OCI-LY7 (cell line): ENCODE data around the gene CASP2. TPM values are rescaled to one million over a fixed set of nuclear protein-coding genes. Genes with fewer than 3 reads are reported as not detected.

Source experiments
- BruUV-seq: library from RNA; stranded (reverse); fragments of 400-500 nt; replicated peaks from 2 replicates; lab custom pipeline; 2021; lab: Mats Ljungman, UMichigan
- CTCF ChIA-PET: fragments of 300-600 bp; sonication (Branson Sonifier 250); formaldehyde crosslinking; loops from one replicate; lab custom pipeline; 2022; ENCODE audit warnings: antibody characterized with exemption; ENCODE audit not compliant: unreplicated experiment; lab: Charles Lee
- POLR2A ChIA-PET: fragments of 300-600 bp; sonication (Branson Sonifier 250); formaldehyde crosslinking; loops from one replicate; lab custom pipeline; 2022; ENCODE audit warnings: antibody characterized with exemption; lab: Charles Lee
- DNase-seq: peaks from one replicate; pipeline ENCODE4 v3.0.0-alpha.2; 2015; ENCODE audit warnings: low spot score
- H2AFZ ChIP-seq: fragments of 200-600 bp; sonication (generic), shearing (Covaris generic); 2 replicates; pipeline ENCODE4 v1.6.1; 2014; ENCODE audit warnings: mild to moderate bottlenecking, antibody characterized with exemption, low read length, moderate library complexity
- H3K27ac ChIP-seq: fragments of 200-600 bp; sonication (generic); 2 replicates; pipeline ENCODE4 v1.5.1; 2014; ENCODE audit warnings: mixed run types, low read depth, mild to moderate bottlenecking, moderate library complexity, low read length, inconsistent platforms; ENCODE audit not compliant: poor library complexity, severe bottlenecking
- H3K36me3 ChIP-seq: fragments of 200-600 bp; sonication (generic); 2 replicates; pipeline ENCODE4 v1.6.1; 2014; ENCODE audit warnings: mild to moderate bottlenecking, antibody characterized with exemption, low read length, moderate library complexity, mixed read lengths; ENCODE audit not compliant: insufficient read depth
- H3K4me1 ChIP-seq: fragments of 200-600 bp; sonication (generic); 2 replicates; pipeline ENCODE4 v1.5.1; 2014; ENCODE audit warnings: mild to moderate bottlenecking, low read length; ENCODE audit not compliant: insufficient read depth, poor library complexity, severe bottlenecking
- H3K4me2 ChIP-seq: fragments of 200-600 bp; sonication (generic); 2 replicates; pipeline ENCODE4 v1.6.1; 2014; ENCODE audit warnings: mild to moderate bottlenecking, low read length
- H3K4me3 ChIP-seq: fragments of 200-600 bp; sonication (generic); 2 replicates; pipeline ENCODE4 v1.5.1; 2014; ENCODE audit warnings: mild to moderate bottlenecking, low read depth, low read length; ENCODE audit not compliant: poor library complexity, severe bottlenecking
- H3K79me2 ChIP-seq: fragments of 200-600 bp; sonication (generic); 2 replicates; pipeline ENCODE4 v1.6.1; 2016; ENCODE audit warnings: low read depth, mild to moderate bottlenecking, low read length, moderate library complexity, mixed read lengths; ENCODE audit not compliant: insufficient read depth
- H3K9me2 ChIP-seq: fragments of 200-600 bp; sonication (generic); 2 replicates; pipeline ENCODE4 v1.6.1; 2016; ENCODE audit warnings: mild to moderate bottlenecking, low read length, mixed read lengths; ENCODE audit not compliant: insufficient read depth
- H3K9me3 ChIP-seq: fragments of 200-600 bp; sonication (generic); 2 replicates; pipeline ENCODE4 v1.6.1; 2014; ENCODE audit warnings: mild to moderate bottlenecking, mixed run types, low read length, mixed read lengths
- H4K20me1 ChIP-seq: fragments of 200-600 bp; sonication (generic); 2 replicates; pipeline ENCODE4 v1.6.1; 2014; ENCODE audit warnings: mild to moderate bottlenecking, antibody characterized with exemption, low read length, moderate library complexity, mixed read lengths; ENCODE audit not compliant: insufficient read depth
- CTCF ChIP-seq: fragments of 200-600 bp; sonication (generic); conservative IDR thresholded peaks from 2 replicates; pipeline ENCODE4 v1.5.1; 2014; ENCODE audit warnings: mild to moderate bottlenecking, antibody characterized with exemption, low read length, moderate library complexity, mixed read lengths
- EZH2phosphoT487 ChIP-seq: fragments of 200-600 bp; sonication (generic); IDR thresholded peaks from 2 replicates; pipeline ENCODE4 v1.6.1; 2018; ENCODE audit warnings: low read depth, borderline replicate concordance, mild to moderate bottlenecking, mixed run types, antibody characterized with exemption, low read length, moderate library complexity, mixed read lengths
- intact Hi-C: fragments of 100-400 bp; cut with micrococcal nuclease; formaldehyde crosslinking; loops from one replicate; pipeline ENCODE4 v1.10.0; 2022; ENCODE audit not compliant: unreplicated experiment
- total RNA-seq, 2 experiments: library from RNA; depleted of rRNA in 1 of 2; stranded (reverse); fragments of >200 nt in 1 of 2; shearing (Covaris generic) in 1 of 2; gene quantifications; 2 replicates each; pipeline ENCODE4 v1.2.3, GENCODE V29; 2014 to 2022

CASP2 gene
- total RNA-seq, 2 experiments from 2014 or later, result 27.2 to 61.6 TPM

GRCh38 chr7:143269251-143269650, 18.9 kb upstream of the CASP2 start:
- ChIA-PET CTCF (no interaction called here), POLR2A (interaction anchor here (0.7 kb wide), 1 partner anchor 34 kb away, joined by 3 read pairs; no protein-coding TSS in a partner anchor)
- DNase-seq, result no peak
- Histone ChIP-seq H4K20me1 (no peaks in the 10 kb centered on the region), H3K9me3 (no peaks in the 10 kb centered on the region), H3K4me1 (no peaks in the 10 kb centered on the region), H3K4me2 (no peak overlapping the region), H3K4me3 (no peak overlapping the region), H3K79me2 (no peaks in the 10 kb centered on the region), H3K36me3 (no peaks in the 10 kb centered on the region), H2AFZ (no peak overlapping the region), H3K9me2 (no peaks in the 10 kb centered on the region), H3K27ac (no peak overlapping the region)
- BruUV-seq, result no TSS peak
- TF ChIP-seq EZH2phosphoT487 (no peak), CTCF (no peak)
- intact Hi-C loops, result no loop called here

DNA sequence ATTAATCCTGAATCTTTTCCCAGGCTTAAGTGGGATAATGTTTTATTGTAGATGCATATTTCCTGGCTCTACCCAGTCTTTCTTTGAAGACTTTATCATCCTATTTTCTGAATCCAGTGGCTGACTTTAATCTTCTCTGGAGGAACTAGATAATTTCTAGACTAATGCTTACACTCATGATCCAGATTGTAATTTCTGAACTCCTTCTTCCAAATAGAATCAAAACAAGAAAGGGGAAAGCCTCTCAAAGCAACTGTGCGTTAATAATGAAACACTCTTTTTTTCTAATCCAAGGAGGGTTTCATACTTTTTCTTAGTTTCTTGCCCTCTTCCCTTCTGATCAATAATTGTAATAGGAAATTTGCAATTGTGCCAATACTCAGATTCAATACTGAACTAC, 16.9 kb upstream of the CASP2 start:
- Histone ChIP-seq H3K4me1 (no peaks in the 10 kb centered on the region), H3K9me3 (no peaks in the 10 kb centered on the region), H3K4me3 (no peak overlapping the region), H2AFZ (no peak overlapping the region), H3K4me2 (no peak overlapping the region), H3K9me2 (no peaks in the 10 kb centered on the region), H3K79me2 (no peaks in the 10 kb centered on the region), H3K27ac (no peak overlapping the region), H4K20me1 (no peaks in the 10 kb centered on the region), H3K36me3 (no peaks in the 10 kb centered on the region)
- DNase-seq, result no peak
- no peak for TF ChIP-seq EZH2phosphoT487
- no peak for TF ChIP-seq CTCF
- CTCF ChIA-PET, result no interaction called here
- intact Hi-C loops, result no loop called here
- POLR2A ChIA-PET, result interaction anchor here (1.0 to 1.1 kb wide), 2 partner anchors 11 to 30 kb away, joined by 4 to 6 read pairs; no protein-coding TSS in a partner anchor
- BruUV-seq, result no TSS peak

DNA sequence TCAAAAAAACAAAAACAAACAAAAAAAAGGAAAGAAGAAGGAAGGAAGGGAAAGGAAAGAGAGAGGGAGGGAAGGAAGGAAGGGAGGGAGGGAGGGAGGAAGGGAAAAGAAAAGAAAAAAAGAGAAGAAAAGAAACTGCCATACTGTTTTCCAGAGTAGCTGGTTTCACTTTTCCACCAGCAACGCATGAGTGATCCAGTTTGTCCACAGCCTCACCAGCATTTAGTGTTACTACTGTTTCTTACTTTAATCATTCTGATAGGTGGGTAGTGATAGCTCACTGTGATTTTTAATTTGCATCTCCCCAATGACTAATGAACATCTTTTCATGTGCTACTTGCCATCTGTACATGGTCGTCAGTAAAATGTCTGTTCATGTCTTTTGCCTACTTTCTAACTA, 15.3 kb upstream of the CASP2 start:
- Histone ChIP-seq H4K20me1 (no peaks in the 10 kb centered on the region), H3K4me3 (no peak overlapping the region)

More for the DNA sequence above, 15.3 kb upstream of the CASP2 start:
- Histone ChIP-seq H3K79me2 (no peaks in the 10 kb centered on the region), H2AFZ (no peak overlapping the region), H3K27ac (no peak overlapping the region), H3K9me2 (no peaks in the 10 kb centered on the region), H3K4me2 (no peak overlapping the region), H3K4me1 (no peaks in the 10 kb centered on the region), H3K9me3 (no peaks in the 10 kb centered on the region), H3K36me3 (no peaks in the 10 kb centered on the region)
- no peak for DNase-seq
- CTCF ChIA-PET, result interaction anchor here (0.6 kb wide), 1 partner anchor 11 kb away, joined by 3 read pairs; no protein-coding TSS in a partner anchor
- BruUV-seq, result no TSS peak
- TF ChIP-seq EZH2phosphoT487 (no peak), CTCF (no peak)
- POLR2A ChIA-PET, result interaction anchor here (0.6 to 1.9 kb wide), 2 partner anchors 10 to 36 kb away, joined by 3 to 4 read pairs; partner anchors contain the start of gene GSTK1
- intact Hi-C loops, result no loop called here
